Left renal cortex interstitium (tissue), 4 donors: Measurements from ENCODE around the gene LCA5L. TPM values are rescaled to one million over a fixed set of nuclear protein-coding genes. Genes with fewer than 3 reads are reported as not detected.
"Not testable (repeated sequence)": the region's sequence is repeated elsewhere in the genome, so short reads cannot be mapped to it uniquely, and the experiment has no call there.

Experiments used
- DNase-seq, 4 donors: peaks; one replicate each; pipeline ENCODE4 v3.0.0-alpha.2; 2013; ENCODE audit warnings: low read depth in 4 of 4, low spot score in 2 of 4, missing footprints in 1 of 4
- polyA plus RNA-seq, 4 donors: library from polyadenylated mRNA; unstranded; fragments of 120-200 nt; gene quantifications; one replicate each; pipeline ENCODE4 v1.2.1, GENCODE V29; 2013; ENCODE audit not compliant: insufficient read length in 4 of 4

The LCA5L gene
- polyA plus RNA-seq, 4 donors: 4.2 to 7.6 (median 6.0) TPM

DNA sequence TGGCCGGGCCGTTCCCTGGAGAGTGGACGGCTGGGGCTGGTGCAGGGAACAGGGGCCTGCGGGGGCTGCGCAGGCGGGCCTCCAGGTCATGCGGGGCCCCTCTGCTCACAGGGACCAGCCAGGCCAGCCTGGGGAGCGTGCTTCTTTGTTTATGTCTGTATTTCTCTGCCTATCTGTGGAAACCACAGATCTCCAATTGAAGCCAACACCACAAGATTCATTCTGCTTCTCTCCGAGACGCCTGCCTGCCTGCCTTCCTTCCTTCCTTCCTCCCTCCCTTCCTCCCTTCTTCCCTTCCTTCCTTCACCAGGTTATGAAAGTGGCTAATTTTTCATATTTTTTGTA lies 56.8 kb downstream of the LCA5L start:
- DNase-seq: no peak

DNA sequence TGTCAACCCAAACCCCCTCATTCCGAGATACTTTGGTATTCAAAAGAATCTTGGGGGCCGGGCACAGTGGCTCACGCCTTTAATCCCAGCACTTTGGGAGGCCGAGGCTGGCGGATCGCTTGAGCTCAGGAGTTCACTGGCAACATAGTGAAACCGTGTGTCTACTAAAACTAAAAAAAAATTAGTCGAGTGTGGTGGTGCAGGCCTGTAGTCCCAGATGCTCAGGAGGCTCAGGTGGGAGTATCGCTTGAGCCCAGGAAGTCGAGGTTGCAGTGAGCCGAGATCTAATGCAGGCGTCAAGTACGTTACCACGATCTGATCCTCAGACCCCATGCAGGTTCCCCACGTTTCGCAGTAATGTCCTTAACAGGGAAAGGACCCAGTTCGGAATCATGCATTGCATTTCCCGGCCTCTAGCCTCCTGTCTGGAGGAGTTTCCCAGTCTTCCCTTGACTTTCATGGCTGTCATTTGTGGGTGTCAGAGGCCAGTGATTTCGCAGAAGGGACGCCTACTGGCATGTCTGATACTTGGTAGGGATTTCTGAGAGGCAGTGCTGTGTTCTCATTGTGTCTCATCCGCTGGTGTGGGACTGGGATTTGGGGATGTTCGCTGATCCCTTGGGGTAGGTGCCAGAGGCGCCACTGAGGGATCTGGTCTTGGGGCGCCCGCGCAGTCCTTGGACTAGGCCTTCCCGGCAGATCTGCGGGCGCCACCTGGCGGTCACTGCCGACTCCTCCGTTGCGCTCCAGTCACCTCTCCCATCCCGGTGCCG lies 57.4 kb downstream of the LCA5L start:
- peak in 3 of 4 donors; percentile 63 to 69 (median 64) for DNase-seq

DNA sequence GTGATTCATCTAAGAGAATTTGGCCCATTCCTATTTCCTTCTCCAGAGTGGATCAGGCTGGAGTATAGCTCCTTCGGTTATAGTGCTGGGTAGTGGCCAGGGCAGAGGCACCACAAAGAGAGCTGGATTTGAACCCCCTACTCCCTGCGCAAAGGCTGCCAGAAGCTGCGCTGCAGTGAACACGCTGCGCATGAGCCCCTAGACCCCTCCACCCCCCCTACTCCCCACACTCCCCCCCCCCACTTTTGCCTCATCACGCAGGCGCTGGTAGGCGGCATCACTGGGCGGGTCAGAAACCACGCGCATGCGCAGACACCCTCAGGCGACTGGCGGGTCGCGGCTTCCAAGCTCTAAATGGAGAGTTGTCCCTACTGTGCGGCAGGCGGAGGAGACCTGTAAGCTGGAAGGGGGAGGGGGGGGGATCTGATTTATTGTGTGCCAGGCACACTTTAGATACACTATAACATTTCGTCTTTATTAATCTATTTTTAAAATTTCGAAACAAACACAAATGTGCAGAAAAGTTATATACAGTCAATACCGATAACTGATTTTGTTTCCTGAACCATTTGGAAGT lies 58.0 kb downstream of the LCA5L start:
- peak in 3 of 4 donors; percentile 75 to 80 (median 75) for DNase-seq

DNA sequence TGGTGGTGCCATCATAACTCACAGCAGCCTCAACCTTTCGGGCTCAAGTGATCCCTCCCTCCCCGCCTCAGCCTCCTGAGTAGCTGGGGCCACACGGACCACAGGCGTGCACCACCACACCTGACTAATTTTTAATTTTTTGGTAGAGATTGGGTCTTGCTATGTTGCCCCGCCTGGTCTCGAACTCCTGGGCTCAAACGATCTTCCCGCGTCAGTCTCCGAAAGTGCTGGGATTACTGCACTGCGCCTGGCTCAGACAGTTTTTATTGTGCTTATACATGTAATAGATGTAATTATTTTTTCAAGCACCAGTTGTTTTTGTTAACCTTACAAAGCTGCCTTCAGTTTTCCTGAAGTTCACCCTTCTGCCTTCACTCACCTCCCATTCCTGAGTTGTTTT lies 58.7 kb downstream of the LCA5L start:
- DNase-seq: no peak

GRCh38 chr21:39386194-39386593 lies 59.4 kb downstream of the LCA5L start:
- no peak for DNase-seq

GRCh38 chr21:39385299-39386145 lies 60.1 kb downstream of the LCA5L start:
- peak in 2 of 4 donors; percentile 64 to 65 for DNase-seq

DNA sequence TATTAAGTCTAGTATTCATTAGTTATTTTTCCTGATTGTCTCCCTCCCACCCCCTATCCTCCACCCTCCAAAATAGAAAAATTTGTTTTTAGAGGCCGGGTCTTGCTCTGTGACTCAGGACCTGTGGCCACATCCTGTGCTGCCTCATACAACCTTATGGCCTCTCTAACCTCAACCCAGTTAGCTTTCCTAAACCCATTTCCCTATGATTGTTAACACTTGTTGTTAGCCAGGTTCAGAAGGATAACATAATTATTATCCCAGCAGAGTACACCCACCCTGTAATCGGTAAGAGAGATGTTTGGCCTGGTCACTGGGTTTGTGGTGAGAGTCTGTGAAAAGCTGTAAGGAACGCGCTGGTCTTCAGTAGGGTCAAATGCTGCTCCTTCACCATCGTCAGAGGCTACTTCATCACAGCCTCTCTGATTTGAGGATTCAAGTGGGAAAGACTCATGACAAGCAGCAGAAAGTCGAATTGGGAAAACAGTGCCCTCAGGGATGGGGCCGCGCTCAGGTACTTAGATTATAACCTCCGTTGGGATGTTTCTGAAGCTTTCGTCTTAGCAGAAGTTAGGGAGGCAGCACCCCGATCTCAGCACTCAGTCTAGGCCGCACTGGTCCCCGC lies 60.8 kb downstream of the LCA5L start:
- no peak for DNase-seq

- DNase-seq: not testable (repeated sequence)
Observed at GRCh38 chr21:39382096-39382495, 63.5 kb downstream of the LCA5L start.

- no peak for DNase-seq
Observed at GRCh38 chr21:39381009-39381408, 64.6 kb downstream of the LCA5L start.

GRCh38 chr21:39379986-39380891 lies 65.3 kb downstream of the LCA5L start:
- DNase-seq: peak in 3 of 4 donors; percentile 86 to 89 (median 89)

DNA sequence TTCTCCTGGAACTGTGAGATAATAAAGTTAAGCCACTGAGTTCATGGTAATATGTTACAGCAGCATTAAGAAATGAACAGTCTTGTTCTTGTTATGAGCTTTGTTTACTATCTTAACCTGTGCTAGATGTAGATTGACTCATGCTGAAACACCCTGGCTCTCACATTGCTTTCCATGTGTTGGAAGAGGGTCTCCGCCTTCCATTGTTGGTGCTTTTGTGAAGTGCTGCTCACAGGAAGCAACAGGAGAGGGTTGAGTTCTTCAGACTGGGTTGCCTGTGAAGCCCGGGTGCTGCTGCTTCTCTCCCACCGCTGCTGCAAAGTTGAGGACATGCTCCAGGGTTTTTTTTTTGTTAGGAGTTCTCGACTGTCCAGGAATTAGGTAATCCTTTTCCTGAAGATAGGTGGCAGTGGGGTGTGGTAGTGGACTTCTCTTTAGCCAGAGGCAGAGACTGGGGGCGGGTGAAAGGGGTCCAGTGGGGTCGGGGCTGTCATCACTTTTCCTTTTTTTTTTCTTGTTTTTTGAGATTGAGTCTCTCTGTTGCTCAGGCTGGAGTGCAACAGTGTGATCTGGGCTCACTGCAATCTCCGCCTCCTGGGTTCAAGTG lies 68.0 kb downstream of the LCA5L start:
- no peak for DNase-seq

DNA sequence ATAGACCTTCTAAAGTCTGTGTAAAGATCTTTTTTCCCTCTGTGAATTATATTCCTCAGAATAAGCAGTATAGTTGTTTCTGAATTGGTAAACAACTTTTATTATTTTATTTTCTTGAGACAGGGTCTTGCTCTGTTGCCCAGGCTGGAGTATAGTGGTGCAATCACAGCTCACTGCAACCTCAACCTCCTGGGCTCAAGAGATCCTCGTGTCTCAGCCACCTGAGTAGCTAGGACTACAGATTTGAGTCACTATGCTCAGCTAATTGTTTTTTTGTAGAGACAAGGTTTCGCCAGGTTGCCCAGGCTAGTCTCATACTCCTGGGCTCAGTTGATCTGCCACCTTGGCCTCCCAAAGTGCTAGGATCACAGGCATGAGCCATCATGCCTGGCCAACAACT lies 70.1 kb downstream of the LCA5L start:
- DNase-seq: no peak

DNA sequence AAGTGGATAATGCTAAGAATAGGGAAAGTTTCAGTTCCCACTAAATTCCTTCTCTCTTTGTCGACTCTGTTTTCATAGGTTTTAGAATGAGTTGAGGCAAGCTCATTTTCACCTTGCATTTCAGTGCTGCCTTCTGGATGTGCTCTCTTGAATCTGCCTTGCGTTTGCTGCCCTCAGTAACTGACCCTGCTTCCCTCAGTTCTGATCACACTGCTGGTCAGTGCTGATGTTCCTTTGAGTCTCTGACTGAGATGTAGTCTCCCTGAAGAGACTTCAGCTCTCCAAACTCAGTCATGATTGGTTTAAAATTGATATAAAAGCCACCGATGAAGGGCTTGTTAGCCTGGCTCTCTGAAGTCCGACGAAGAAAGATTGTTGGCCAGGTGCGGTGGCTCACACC lies 71.5 kb downstream of the LCA5L start:
- DNase-seq: no peak

DNA sequence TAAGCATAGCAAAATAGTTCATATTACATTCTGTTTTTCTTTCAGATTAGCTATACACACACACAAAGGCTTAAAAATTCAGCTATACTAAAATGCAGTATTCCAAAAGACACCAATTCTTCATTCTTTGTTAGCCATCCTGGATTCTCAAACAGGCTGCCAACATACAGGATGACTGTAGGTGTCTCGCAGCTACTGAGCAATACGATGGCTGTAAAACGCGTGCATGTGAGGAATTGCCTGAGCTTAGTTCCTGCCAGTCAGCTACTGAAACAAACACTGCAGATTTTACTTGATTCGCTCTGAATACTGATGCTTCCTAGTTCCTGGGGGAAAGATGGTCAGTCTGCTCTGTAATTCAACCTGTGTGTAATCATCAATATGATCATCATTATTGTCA lies 71.9 kb downstream of the LCA5L start:
- DNase-seq: peak in 1 of 4 donors; percentile 14

DNA sequence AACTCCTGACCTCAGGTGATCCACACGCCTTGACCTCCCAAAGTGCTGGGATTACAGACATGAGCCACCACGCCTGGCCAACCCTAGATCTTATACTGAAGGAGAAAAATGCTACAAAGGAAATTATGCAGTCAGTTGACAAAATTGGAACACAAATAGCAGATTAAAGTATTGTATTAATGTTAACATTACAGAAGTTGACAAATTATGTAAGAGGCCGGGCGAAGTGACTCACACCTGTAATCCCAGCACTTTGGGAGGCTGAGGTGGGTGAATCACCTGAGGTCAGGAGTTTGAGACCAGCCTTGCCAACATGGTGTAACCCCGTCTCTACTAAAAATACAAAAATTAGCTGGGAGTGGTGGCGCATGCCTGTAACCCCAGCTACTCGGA lies 75.7 kb downstream of the LCA5L start:
- not testable (repeated sequence) for DNase-seq

DNA sequence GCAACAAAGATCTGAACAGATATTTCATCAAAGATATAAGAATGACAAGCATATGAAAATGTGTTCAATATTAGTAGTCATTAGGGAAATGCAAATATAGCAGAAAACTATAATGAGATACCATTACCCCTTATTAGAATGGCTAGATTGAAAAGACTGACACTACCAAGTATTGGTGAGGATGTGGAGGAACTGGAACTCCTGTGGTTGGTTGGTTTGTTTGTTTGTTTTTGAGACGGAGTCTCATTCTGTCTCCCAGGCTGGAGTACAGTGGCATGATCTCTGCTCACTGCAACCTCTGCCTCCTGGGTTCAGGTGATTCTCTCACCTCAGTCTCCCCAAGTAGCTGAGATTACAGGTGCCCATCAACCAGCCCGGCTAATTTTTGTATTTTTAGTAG lies 77.8 kb downstream of the LCA5L start:
- DNase-seq: no peak

DNA sequence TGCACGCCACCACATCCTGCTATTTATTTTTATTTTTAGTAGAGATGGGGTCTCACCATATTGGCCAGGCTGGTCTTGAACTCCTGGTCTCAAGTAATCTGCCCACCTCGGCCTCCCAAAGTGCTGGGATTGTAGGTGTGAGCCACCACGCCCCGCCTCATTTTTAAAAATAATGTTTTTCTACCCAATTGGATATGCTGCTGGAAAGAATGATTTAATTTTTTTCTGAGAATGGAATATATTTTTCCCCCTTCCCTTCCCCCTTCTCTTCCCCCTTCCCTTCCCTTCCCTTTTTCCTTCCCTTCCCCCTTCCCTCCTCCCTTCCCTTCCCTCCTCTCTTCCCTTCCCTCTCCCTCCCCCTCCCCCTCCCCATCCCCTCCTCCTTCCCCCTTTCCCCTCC lies 79.0 kb downstream of the LCA5L start:
- no peak for DNase-seq

DNA sequence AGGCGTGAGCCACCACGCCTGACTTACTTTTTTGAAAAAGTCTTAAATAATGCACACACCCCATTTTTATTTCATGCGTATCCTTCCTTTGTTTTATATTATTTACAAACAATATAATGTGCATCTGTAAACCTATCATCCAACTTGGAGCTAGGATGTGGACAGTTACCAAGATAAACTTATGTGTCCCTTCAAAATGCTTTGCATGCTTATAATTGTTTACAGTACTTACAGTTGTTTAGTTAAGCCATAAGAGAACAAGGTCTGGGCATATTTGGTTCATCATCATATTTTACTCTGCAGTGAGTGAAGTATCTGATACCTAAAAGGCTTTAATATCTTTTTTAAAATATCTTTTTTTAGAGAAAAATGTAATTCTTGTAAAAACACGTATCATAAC lies 80.6 kb downstream of the LCA5L start:
- DNase-seq: no peak
